Nephron (organoid): ENCODE data around the gene KICS2.

Source experiments
- H3K27ac Mint-ChIP-seq, 3 experiments: 2 replicates each; pipeline ENCODE4 v1.8.0; 2020; ENCODE audit warnings: mixed read lengths in 3 of 3, mild to moderate bottlenecking in 2 of 3, moderate library complexity in 1 of 3
- H3K27me3 Mint-ChIP-seq: 2 replicates; pipeline ENCODE4 v1.8.0; 2021; ENCODE audit warnings: low read depth, mild to moderate bottlenecking, moderate library complexity, mixed read lengths
- H3K36me3 Mint-ChIP-seq: 2 replicates; pipeline ENCODE4 v1.8.0; 2020; ENCODE audit warnings: low read depth, mixed read lengths
- H3K4me1 Mint-ChIP-seq: 2 replicates; pipeline ENCODE4 v1.8.0; 2020; ENCODE audit warnings: mixed read lengths
- H3K4me3 Mint-ChIP-seq, 3 experiments: 2 replicates each; pipeline ENCODE4 v1.8.0; 2020; ENCODE audit warnings: mild to moderate bottlenecking in 3 of 3, mixed read lengths in 3 of 3, moderate library complexity in 2 of 3
- H3K9me3 Mint-ChIP-seq: 2 replicates; pipeline ENCODE4 v1.8.0; 2020; ENCODE audit warnings: mixed read lengths
- TF ChIP-seq, protein P1 (sequence below), 3 experiments: fragments of 200-600 bp; sonication (generic); IDR thresholded peaks; one replicate each; pipeline ENCODE4 v1.5.0; 2021; ENCODE audit warnings: antibody characterized with exemption in 3 of 3; ENCODE audit not compliant: unreplicated experiment in 3 of 3

The KICS2 gene

GRCh38 chr12:64240781-64241180 lies 18.7 kb upstream of the KICS2 start:
- peak overlapping the region in 1 of 3 experiments; percentile 34 for H3K27ac Mint-ChIP-seq
- no peaks in the 10 kb centered on the region for H3K9me3 Mint-ChIP-seq
- H3K27me3 Mint-ChIP-seq: no peaks in the 10 kb centered on the region
- TF ChIP-seq, protein P1, sequence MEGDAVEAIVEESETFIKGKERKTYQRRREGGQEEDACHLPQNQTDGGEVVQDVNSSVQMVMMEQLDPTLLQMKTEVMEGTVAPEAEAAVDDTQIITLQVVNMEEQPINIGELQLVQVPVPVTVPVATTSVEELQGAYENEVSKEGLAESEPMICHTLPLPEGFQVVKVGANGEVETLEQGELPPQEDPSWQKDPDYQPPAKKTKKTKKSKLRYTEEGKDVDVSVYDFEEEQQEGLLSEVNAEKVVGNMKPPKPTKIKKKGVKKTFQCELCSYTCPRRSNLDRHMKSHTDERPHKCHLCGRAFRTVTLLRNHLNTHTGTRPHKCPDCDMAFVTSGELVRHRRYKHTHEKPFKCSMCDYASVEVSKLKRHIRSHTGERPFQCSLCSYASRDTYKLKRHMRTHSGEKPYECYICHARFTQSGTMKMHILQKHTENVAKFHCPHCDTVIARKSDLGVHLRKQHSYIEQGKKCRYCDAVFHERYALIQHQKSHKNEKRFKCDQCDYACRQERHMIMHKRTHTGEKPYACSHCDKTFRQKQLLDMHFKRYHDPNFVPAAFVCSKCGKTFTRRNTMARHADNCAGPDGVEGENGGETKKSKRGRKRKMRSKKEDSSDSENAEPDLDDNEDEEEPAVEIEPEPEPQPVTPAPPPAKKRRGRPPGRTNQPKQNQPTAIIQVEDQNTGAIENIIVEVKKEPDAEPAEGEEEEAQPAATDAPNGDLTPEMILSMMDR (IDR thresholded peaks at IDR 0.05; ENCODE audit: unreplicated experiment in 3 of 3): no peak
- H3K4me1 Mint-ChIP-seq: peaks cover 4% of the 10 kb centered on the region
- no peaks in the 10 kb centered on the region for H3K36me3 Mint-ChIP-seq
- H3K4me3 Mint-ChIP-seq: no peak overlapping the region

- Mint-ChIP-seq H3K9me3 (no peaks in the 10 kb centered on the region), H3K4me1 (peaks cover 8% of the 10 kb centered on the region), H3K27me3 (no peaks in the 10 kb centered on the region), H3K36me3 (no peaks in the 10 kb centered on the region), H3K27ac (no peak overlapping the region), H3K4me3 (no peak overlapping the region)
- TF ChIP-seq, protein P1 (IDR thresholded peaks at IDR 0.05; ENCODE audit: unreplicated experiment in 3 of 3): no peak
These were observed 15.3 kb upstream of the KICS2 start for GRCh38 chr12:64237382-64237781.

- no peaks in the 10 kb centered on the region for H3K9me3 Mint-ChIP-seq
- peaks cover 6% of the 10 kb centered on the region for H3K4me1 Mint-ChIP-seq
- H3K27ac Mint-ChIP-seq: no peak overlapping the region
- no peak overlapping the region for H3K4me3 Mint-ChIP-seq
- no peaks in the 10 kb centered on the region for H3K27me3 Mint-ChIP-seq
- TF ChIP-seq, protein P1 (IDR thresholded peaks at IDR 0.05; ENCODE audit: unreplicated experiment in 3 of 3): no peak
- no peaks in the 10 kb centered on the region for H3K36me3 Mint-ChIP-seq
These were observed 14.5 kb upstream of the KICS2 start for GRCh38 chr12:64236549-64236948.

- TF ChIP-seq, protein P1 (IDR thresholded peaks at IDR 0.05; ENCODE audit: unreplicated experiment in 3 of 3): no peak
- H3K4me3 Mint-ChIP-seq: no peak overlapping the region
These were observed 10.1 kb upstream of the KICS2 start for GRCh38 chr12:64232196-64232595.

GRCh38 chr12:64229796-64230195 lies 7.7 kb upstream of the KICS2 start:
- H3K4me3 Mint-ChIP-seq: no peak overlapping the region
- H3K27ac Mint-ChIP-seq: no peak overlapping the region
- H3K4me1 Mint-ChIP-seq: peaks cover 5% of the 10 kb centered on the region
- TF ChIP-seq, protein P1 (IDR thresholded peaks at IDR 0.05; ENCODE audit: unreplicated experiment in 3 of 3): no peak
- peaks cover 3% of the 10 kb centered on the region for H3K9me3 Mint-ChIP-seq
- no peaks in the 10 kb centered on the region for H3K36me3 Mint-ChIP-seq
- no peaks in the 10 kb centered on the region for H3K27me3 Mint-ChIP-seq

More at GRCh38 chr12:64232196-64232595, 10.1 kb upstream of the KICS2 start:
- Mint-ChIP-seq H3K4me1 (peaks cover 6% of the 10 kb centered on the region), H3K9me3 (peaks cover 3% of the 10 kb centered on the region), H3K36me3 (no peaks in the 10 kb centered on the region), H3K27ac (no peak overlapping the region), H3K27me3 (no peaks in the 10 kb centered on the region)

GRCh38 chr12:64229240-64229639 lies 7.1 kb upstream of the KICS2 start:
- Mint-ChIP-seq H3K4me3 (no peak overlapping the region), H3K36me3 (no peaks in the 10 kb centered on the region), H3K27ac (no peak overlapping the region), H3K9me3 (peaks cover 3% of the 10 kb centered on the region), H3K4me1 (no peaks in the 10 kb centered on the region), H3K27me3 (no peaks in the 10 kb centered on the region)
- TF ChIP-seq, protein P1 (IDR thresholded peaks at IDR 0.05; ENCODE audit: unreplicated experiment in 3 of 3): no peak
